ENCODE measurements around the gene WDR6. TPM values are rescaled to one million over a fixed set of nuclear protein-coding genes. Genes with fewer than 3 reads are reported as not detected.
"Not testable (repeated sequence)": the region's sequence is repeated elsewhere in the genome, so short reads cannot be mapped to it uniquely, and the experiment has no call there.

Gene WDR6
- total RNA-seq, 1 experiment from 2014 or later = 87.3 TPM

DNA sequence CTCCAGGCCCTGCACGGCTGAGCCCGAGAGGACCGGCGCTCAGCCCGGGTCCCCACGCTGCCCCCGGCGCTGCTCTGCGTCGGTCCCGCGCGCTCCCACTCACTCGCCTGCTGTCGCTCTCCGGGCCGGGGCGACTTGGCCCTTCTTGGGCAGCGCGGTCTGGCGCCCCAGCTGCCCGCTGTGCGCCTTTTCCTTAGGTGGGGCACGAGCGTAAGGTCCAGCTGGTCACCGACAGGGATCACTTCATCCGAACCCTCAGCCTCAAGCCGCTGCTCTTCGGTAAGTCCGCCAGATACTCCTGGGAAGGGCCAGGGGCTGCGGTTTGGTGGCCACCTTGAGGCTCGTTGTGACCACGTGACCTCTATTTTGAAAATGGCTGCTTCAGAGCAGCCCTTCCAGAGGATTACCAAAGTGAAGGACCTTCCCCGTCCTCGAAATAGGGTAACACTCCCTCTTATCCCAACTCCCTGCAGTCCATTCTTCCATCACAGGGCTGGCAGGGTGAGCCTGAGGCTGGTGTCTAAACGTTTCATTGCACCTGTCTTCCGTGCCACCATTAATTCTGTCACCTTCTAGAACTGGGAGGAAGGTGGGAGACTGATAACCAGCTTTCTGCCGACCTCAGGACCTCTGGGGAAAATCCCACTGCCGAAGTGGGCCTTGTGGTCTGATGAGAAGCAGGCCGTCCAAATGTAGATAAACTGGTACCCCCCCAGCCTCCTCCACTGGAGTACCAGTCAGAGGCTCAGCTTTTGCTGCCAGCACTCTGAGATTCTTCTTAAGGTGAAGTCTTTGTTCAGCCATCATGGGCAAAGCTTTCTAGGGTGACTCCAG, 16.3 kb upstream of the WDR6 start:
- DNase-seq (ENCODE audit: low read depth) = no peak

DNA sequence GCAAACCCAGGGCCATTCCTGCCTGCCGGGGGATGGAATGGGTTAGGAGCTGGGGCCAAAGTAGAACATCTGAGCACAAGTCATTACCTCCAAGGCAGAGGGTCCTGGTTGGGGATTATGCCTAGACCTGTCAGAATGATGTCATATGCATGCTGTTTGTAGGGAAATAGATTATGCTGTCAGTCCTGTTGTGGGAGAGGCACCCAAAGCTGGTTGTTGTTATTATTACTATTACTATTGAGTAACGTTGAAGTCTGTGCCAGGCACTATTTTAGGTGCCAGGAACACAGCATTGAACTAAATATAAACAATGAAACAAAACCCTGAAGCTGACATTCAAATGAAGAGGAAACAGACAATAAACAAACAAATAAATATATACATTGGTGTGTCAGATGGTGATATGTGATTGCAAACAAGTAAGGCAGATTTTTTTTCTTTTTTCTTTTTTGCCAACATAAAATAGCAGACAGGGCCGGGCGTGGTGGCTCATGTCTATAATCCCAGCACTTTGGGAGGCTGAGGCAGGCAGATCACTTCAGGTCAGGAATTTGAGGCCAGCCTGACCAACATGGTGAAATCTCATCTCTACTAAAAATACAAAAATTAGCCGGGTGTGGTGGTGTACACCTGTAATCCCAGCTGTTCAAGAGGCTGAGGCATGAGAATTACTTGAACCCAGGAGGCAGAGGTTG, 15.2 kb upstream of the WDR6 start:
- no peak for DNase-seq (ENCODE audit: low read depth)

DNA sequence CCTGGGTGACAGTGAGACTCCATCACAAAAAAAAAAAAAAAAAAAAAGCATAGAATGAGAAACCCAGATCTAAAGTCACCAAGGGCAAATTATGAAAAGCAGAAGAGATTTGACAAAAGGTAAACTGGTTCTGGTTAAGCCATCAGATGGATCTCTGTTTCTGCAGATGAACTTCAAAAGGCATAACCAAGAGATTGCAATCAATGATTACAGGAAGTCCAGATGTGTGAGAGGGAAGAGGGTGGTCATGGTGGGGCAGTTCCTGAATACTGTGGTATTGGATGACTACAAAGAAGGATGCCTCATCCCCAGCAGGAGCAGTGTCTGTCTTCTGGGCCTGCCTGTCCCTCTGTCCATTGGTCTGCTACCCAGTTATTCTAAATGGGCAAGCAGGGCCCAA, 13.4 kb upstream of the WDR6 start:
- no peak for DNase-seq (ENCODE audit: low read depth)

DNA sequence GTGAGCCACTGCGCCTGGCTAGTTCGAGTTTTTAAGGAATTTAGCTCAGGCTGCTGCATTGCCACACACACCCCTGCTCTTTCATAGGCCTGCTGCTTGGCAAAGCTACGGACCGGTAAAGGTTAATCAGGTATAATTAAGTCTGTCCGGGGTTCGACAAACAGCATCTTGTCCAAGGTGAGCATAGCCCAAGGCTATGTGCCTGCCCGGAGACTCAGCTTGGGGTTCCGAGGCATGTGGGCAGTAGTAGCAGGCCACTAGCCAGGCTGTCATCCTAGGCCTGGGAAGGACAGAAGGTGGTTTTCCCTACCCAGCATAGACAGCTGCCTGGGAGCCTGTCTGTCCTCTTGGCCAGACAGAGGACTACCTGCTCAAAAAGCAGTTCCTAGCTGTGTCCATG, 10.6 kb upstream of the WDR6 start:
- DNase-seq (ENCODE audit: low read depth) = no peak

DNA sequence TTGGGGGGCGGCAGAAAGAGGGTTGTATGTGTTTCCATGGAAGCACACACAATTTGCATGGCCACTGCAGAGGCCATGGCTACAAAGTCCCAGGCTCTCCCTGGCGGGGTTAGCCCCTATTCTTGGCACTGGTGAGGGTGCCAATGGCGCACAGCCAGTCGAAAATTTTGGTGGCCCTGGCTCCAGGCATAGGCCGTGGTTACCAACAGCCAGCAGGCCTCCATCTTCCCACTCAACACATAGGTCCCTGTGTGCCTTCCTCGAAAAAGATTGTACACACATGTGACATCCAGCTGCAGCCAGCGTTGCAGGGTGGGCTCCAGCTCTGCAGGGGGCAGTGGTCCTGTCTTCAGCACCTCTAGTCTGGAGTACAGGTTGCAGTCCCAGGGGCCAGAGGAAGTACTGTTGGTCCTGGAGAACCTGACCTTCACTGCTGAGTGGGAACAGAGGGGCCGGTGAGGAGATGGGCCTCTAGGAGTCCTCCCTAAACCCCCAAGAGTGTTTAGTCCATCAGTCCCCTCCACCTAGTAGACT, 10.0 kb upstream of the WDR6 start:
- DNase-seq (ENCODE audit: low read depth) = no peak

DNA sequence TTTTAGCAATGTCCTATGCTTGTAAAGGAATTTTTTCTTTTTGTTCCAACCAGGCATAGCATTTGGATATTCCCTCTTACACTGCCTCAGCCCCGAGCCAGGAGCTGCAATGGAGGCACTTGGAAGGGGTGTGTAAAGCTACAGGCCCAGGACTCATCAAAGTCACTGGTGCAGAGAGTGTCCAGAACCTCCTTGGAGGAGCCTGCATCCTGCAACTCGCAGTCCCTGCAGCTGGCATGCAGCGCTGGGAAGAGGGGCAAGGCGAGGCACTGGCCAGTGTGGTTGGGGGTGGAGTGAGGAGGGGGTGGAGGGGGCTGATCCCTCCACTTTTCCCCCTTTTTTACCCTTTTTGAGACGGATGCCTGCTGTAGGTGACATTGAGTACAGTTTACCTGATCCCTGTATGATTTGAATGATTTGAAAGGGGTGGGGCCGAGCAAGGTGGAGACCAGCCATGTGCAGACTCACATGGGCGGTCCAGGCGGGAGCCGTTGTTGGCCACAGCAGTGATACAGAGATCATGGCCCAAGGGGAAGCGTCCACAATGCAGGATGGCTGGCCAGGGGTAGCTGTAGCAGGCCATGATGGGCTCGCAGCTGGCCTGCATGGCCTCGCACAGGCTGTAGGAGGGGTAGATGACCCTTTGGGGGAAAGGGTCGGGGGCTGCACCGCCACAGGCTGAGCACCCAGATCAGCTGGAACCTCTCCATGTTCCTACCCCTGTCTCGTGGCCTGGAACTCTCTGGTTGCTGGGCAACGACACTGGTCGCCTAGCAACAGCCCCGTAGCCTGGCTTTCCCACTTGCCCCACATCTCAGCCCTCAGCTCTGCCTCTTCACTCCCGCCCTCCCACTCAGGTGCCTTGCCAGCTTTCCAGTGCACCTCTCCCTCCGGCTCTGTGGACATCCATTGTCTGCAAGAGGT, 9.2 kb upstream of the WDR6 start:
- no peak for DNase-seq (ENCODE audit: low read depth)

DNA sequence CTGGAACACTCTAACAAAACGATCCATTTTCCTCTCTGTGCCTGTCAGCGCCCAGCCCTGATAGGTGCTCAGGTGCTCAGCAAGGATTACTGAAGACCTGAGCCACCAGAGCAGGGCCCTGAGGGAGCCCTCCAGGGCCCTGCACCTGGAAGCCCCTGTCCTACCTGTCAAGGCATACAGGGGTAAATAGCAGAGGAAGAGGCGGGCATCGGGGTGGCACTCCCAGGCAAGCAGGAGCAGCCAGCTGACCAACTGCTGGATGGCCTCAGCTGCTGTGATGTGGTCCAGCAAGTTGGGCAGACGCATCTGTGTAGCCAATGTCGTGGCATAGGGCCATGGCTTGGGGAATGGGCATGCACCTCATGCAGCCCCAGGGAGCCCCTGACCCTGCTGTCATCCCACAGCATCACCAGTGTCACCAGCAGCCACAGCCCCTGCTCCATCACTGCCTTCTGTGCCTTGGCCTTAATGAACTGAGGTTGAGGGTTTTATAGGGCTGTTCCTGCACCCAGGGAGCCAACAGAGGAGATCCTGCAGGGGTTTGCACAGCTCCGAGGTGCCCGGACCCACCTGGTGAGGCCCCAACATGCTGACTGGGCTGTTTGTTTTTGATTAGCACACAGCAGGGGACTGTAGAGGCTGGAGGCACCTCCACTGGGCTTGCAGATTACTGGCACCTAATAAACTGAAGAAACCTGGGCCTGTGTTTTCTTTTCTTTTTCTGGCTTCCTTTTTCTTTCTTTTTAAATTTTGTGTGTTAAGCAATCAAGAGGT, 7.9 kb upstream of the WDR6 start:
- no peak for DNase-seq (ENCODE audit: low read depth)

DNA sequence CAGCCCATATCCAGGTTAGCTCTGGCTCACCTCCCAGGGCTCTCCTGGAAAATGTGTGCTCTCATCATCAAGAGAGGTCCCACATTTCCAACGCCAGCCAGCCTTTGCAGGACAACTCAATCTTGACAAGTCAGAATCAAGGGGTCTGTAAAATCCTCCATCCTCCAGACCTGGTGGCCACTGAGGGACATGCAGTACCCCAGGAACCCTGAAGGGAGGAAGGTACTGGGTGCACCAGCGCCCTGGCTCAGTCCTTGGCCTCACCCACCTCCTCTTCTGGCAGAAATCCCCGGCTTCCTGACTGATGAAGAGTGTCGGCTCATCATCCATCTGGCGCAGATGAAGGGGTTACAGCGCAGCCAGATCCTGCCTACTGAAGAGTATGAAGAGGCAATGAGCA, 6.0 kb upstream of the WDR6 start:
- no peak for DNase-seq (ENCODE audit: low read depth)

DNA sequence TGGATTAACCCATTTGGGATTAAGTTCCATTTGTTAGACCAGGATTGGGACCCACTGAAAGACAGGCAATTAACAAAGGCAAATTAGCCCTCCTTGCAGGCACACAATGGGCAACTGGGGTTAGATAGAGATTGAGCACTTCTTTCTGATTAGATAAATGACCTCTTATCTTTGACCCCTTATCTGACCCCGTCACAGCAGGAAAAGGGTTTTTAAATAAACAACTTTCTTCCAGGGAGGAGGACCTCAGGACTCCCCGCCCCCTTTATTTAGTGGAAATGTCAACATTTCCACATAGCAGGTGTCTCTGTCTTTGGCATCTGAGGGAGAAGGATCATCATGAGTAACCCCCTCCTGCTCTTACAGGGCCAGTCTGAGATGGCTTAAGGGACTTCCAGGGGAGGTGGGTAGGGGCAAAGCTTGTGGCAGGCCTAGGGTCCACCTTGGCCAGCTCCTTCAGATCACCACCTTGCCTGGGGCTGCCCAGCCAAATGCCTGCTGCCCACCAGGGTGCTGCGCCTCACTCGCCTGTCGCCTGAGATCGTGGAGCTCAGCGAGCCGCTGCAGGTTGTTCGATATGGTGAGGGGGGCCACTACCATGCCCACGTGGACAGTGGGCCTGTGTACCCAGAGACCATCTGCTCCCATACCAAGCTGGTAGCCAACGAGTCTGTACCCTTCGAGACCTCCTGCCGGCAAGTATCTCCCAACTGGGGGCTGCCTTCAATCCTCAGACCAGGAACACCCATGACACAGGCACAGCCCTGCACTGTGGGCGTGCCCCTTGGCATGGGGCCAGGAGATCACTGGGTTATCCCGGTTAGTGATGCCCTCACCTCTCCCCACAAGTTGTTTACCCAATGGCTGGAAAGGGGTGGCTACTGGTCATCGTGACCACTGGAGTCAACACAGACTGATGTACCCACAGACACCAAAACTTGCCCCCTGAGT, 2.6 kb upstream of the WDR6 start:
- DNase-seq (ENCODE audit: low read depth) = no peak

DNA sequence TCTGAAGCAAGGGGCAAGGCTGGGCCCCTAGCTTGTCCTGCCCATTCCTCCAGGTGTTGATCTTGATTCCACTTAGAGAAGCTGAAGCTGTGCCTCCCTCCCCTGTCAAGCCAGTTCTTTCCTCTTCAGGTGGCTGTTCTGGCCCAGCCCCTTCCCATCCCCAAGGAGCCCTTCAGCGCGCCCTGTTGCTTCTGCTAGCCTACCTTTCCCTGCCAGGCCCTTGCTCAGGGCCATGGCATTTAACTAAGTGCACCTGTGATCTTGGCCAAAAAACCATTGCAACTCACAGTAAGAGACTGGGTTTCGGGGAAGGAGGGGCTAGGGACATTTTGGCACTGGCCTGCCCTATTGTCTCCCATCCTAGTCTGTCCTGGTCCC, 1.9 kb upstream of the WDR6 start:
- no peak for DNase-seq (ENCODE audit: low read depth)

DNA sequence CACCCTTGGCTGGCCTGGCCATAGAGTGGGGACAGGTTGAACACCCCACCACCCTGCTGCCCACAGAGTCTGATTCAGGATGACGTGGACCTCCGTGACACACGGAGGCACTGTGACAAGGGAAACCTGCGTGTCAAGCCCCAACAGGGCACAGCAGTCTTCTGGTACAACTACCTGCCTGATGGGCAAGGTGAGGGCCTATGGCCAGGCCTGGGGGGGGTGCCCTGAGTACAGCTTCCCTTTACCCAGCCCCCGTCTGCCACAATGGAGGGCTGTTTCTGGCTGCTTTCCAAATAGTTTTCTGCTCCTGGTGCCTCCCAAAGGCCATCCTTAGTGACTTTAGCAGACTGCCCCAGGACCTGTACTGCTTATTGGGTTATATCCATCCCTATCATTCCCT, 1.2 kb upstream of the WDR6 start:
- no peak for DNase-seq (ENCODE audit: low read depth)

DNA sequence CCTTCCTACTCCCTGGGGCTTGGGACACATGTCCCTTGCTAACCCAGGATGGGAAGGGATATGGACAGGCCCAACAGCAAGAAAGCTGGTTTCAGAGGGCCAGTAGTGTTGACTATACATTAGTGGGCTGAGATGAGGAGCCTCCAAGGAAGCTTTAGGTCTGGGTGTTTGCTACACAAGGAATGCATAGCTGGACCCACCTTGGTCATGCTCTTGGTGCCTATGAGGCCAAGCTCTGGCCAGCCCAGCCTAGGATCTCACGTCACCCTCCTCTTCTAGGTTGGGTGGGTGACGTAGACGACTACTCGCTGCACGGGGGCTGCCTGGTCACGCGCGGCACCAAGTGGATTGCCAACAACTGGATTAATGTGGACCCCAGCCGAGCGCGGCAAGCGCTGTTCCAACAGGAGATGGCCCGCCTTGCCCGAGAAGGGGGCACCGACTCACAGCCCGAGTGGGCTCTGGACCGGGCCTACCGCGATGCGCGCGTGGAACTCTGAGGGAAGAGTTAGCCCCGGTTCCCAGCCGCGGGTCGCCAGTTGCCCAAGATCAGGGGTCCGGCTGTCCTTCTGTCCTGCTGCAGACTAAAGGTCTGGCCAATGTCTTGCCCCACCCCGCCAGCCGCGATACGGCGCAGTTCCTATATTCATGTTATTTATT, 653 bp upstream of the WDR6 start:
- no peak for DNase-seq (ENCODE audit: low read depth)

DNA sequence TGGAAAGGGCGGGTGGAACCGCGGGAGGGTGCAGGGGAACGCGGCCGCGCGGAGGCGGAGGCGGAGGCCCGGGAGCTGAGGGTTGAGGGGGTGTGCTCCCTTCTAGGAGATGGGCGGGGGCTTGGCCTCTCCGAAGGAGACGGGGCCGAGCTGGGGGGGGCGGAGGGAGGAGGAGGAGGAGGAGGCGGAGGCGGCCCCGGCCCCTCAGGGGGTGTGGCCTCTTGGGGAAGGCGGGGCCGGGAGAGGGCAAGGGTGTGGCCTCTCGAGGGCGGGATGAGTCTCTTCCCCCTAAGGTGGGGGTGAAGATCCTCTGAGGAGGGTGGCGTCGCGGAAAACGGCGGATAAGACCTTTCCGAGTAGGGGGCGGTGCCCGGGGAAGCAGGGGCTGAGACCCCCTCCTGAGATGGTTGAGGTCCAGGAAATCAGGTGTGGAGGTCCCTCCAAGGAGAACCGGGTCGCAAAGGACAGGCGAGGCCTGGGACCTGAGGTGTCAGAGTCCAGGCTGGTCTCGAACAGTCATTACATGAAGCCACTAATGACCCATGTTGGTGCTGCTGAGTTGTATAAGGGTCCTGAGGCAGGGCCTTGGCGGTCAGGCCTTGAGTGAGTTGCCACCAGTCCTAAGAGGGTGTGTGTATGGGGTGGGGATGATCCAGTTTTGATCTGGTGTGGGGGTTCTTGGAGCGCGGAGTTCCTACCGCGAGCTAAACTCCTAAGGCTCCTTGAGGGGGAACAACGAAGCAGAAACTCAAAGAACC, 759 bp downstream of the WDR6 start:
- peak; percentile 83 for DNase-seq (ENCODE audit: low read depth)

DNA sequence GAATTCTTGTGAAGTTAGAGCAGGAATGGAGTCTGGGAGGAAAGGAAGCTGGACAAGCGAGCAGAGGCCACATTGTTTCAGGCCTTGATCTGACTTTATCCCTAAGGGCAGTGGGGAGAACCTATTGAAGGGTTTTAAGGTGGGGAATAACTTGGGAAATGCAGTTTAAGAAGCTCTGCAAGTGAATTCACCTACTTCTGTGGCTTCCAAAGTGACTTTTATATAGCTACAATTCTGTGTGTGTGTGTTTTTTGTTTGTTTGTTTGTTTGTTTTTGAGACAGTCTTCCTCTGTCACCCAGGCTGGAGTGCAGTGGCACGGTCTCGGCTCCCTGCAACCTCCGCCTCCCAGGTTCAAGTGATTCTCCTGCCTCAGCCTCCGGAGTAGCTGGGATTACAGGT, 1.4 kb downstream of the WDR6 start:
- not testable (repeated sequence) for DNase-seq (ENCODE audit: low read depth)

DNA sequence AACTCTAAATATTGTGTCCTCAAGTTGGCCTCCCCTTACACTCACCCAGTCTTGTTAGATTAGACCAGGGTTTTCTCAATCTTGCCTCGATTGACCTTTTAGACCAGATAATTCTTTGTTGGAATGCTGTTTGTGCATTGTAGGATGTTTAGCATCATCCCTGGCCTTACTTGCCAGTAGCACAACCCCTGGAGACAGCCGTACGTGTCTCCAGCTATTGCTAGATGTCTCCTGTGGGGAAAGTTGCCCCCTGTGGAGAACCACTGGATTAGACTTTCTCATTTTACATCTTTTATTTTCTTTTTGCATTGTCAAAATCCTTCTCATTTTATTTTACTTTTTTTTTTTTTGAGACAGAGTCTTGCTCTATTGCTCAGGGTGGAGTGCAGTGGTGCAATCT, 2.2 kb downstream of the WDR6 start:
- no peak for DNase-seq (ENCODE audit: low read depth)

DNA sequence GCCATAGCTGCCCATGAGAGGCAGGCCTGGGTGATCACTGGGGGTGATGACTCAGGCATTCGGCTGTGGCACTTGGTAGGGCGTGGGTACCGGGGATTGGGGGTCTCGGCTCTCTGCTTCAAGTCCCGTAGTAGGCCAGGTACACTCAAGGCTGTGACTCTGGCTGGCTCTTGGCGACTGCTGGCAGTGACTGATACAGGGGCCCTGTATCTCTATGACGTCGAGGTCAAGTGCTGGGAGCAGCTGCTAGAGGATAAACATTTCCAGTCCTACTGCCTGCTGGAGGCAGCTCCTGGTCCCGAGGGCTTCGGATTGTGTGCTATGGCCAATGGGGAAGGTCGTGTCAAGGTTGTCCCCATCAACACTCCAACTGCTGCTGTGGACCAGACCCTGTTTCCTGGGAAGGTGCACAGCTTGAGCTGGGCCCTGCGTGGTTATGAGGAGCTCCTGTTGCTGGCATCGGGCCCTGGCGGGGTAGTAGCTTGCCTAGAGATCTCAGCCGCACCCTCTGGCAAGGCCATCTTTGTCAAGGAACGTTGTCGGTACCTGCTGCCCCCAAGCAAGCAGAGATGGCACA, 5.3 kb downstream of the WDR6 start:
- DNase-seq (ENCODE audit: low read depth) = no peak

DNA sequence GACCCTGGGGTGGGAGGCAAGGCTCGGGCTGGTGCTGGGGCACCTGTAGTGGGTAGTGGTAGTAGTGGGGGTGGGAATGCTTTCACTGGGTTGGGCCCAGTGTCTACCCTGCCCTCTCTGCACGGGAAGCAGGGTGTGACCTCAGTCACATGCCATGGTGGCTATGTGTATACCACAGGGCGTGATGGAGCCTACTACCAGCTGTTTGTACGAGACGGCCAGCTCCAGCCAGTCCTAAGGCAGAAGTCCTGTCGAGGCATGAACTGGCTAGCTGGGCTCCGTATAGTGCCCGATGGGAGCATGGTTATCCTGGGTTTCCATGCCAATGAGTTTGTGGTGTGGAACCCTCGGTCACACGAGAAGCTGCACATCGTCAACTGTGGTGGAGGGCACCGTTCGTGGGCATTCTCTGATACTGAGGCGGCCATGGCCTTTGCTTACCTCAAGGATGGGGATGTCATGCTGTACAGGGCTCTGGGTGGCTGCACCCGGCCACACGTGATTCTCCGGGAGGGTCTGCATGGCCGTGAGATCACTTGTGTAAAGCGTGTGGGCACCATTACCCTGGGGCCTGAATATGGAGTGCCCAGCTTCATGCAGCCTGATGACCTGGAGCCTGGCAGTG, 6.0 kb downstream of the WDR6 start:
- no peak for DNase-seq (ENCODE audit: low read depth)

Measured in LHCN-M2 (cell line).